HCT116 (cell line): ENCODE results near the gene ZNF398. TPM values are rescaled to one million over a fixed set of nuclear protein-coding genes. Genes with fewer than 3 reads are reported as not detected.

Experiments used
- ATAC-seq: fragments of 200-7000 bp; cut with Tn5 transposase; 2 replicates; pipeline ENCODE4 v1.9.1; 2020; ENCODE audit warnings: mild to moderate bottlenecking, moderate library complexity
- BruUV-seq: library from RNA; stranded (reverse); fragments of 400-500 nt; replicated peaks from 2 replicates; lab custom pipeline; 2021; lab: Mats Ljungman, UMichigan
- CTCF ChIA-PET: fragments of 300-600 bp; sonication (Branson Sonifier 250); formaldehyde crosslinking; loops from one replicate; lab custom pipeline; 2021; ENCODE audit warnings: antibody characterized with exemption; lab: Charles Lee
- POLR2A ChIA-PET: fragments of 300-600, 350-600 bp; sonication (Branson Sonifier 250); formaldehyde crosslinking; loops from one replicate; lab custom pipeline; 2021; ENCODE audit warnings: antibody characterized with exemption; lab: Charles Lee
- RAD21 ChIA-PET, 2 experiments: fragments of 300-600 bp; sonication (Branson Sonifier 250); formaldehyde crosslinking; loops; one replicate each; lab custom pipeline; 2023; ENCODE audit warnings: low total read pairs in 2 of 2; ENCODE audit not compliant: uncharacterized antibody in 2 of 2, unreplicated experiment in 2 of 2, low non-redundant PET in 1 of 2; lab: Charles Lee
- DNase-seq: peaks from one replicate; pipeline ENCODE4 v3.0.0-alpha.2; 2010; ENCODE audit warnings: low read depth, low spot score
- H2AFZ ChIP-seq: fragments of 200-600 bp; shearing (Covaris generic), sonication (generic); 2 replicates; pipeline ENCODE4 v1.6.1; 2017; ENCODE audit warnings: low read depth, mixed run types, mixed read lengths, antibody characterized with exemption, low read length; ENCODE audit not compliant: poor library complexity, severe bottlenecking
- H3K27ac ChIP-seq: 2 replicates; pipeline ENCODE4 v1.5.1; 2012; ENCODE audit warnings: low read depth, low read length
- H3K27me3 ChIP-seq: fragments of 200-600 bp; sonication (generic); 2 replicates; pipeline ENCODE4 v1.6.1; 2016; ENCODE audit warnings: mixed run types, low read length, mixed read lengths; ENCODE audit not compliant: insufficient read depth
- H3K36me3 ChIP-seq, 2 experiments: fragments of 200-500 bp in 1 of 2; fragments of 200-600 bp in 1 of 2; sonication (Bioruptor generic) in 1 of 2; sonication (generic) in 1 of 2; 2 replicates each; pipeline versions ENCODE4 v1.5.1 to v1.6.1; 2014 to 2016; ENCODE audit warnings: low read length in 2 of 2, inconsistent platforms in 1 of 2, mixed read lengths in 1 of 2, mixed run types in 1 of 2; ENCODE audit not compliant: insufficient read depth in 2 of 2, control insufficient read depth in 1 of 2
- H3K4me1 ChIP-seq, 2 experiments: fragments of 200-600 bp in 1 of 2; sonication (generic) in 1 of 2; 2 replicates each; pipeline versions ENCODE4 v1.5.1 to v1.6.1; 2012 to 2017; ENCODE audit warnings: low read length in 2 of 2, inconsistent platforms in 1 of 2, mild to moderate bottlenecking in 1 of 2, mixed read lengths in 1 of 2, mixed run types in 1 of 2, moderate library complexity in 1 of 2; ENCODE audit not compliant: insufficient read depth in 2 of 2, control insufficient read depth in 1 of 2
- H3K4me2 ChIP-seq: fragments of 200-600 bp; sonication (generic); 2 replicates; pipeline ENCODE4 v1.6.1; 2017; ENCODE audit warnings: mixed run types, low read length, mixed read lengths
- H3K4me3 ChIP-seq, 2 experiments: fragments of 200-600 bp in 1 of 2; sonication (generic) in 1 of 2; replicated peaks in 1 of 2; 2 replicates each; pipeline ENCODE4 v1.5.1; 2011 to 2016; ENCODE audit warnings: low read length in 2 of 2, control low read depth in 1 of 2, low read depth in 1 of 2, mild to moderate bottlenecking in 1 of 2, mixed read lengths in 1 of 2, mixed run types in 1 of 2
- H3K79me2 ChIP-seq: fragments of 200-600 bp; sonication (generic); 2 replicates; pipeline ENCODE4 v1.6.1; 2017; ENCODE audit warnings: mild to moderate bottlenecking, mixed run types, low read length, moderate library complexity, mixed read lengths; ENCODE audit not compliant: insufficient read depth
- H3K9ac ChIP-seq: fragments of 200-600 bp; sonication (generic); 2 replicates; pipeline ENCODE4 v1.6.1; 2016; ENCODE audit warnings: low read length, mixed read lengths
- H3K9me2 ChIP-seq: fragments of 200-600 bp; sonication (generic), shearing (Covaris generic); 2 replicates; pipeline ENCODE4 v1.6.1; 2017; ENCODE audit warnings: mixed run types, mild to moderate bottlenecking, moderate library complexity; ENCODE audit not compliant: insufficient read depth
- H3K9me3 ChIP-seq, 2 experiments: fragments of 200-500 bp in 1 of 2; fragments of 200-600 bp in 1 of 2; sonication (Bioruptor generic) in 1 of 2; sonication (generic) in 1 of 2; 2 replicates each; pipeline ENCODE4 v1.6.1; 2014 to 2017; ENCODE audit warnings: low read length in 2 of 2, mixed read lengths in 2 of 2, inconsistent platforms in 1 of 2, low read depth in 1 of 2, mild to moderate bottlenecking in 1 of 2, mixed run types in 1 of 2, moderate library complexity in 1 of 2; ENCODE audit not compliant: control insufficient read depth in 1 of 2, insufficient read depth in 1 of 2
- H4K20me1 ChIP-seq: fragments of 200-600 bp; sonication (generic), shearing (Covaris generic); 2 replicates; pipeline ENCODE4 v1.6.1; 2017; ENCODE audit warnings: mixed run types, mild to moderate bottlenecking, moderate library complexity; ENCODE audit not compliant: insufficient read depth
- CBX3 ChIP-seq: IDR thresholded peaks from 2 replicates; pipeline ENCODE4 v1.6.1; 2012; ENCODE audit warnings: low read depth
- CEBPB ChIP-seq: IDR thresholded peaks from 2 replicates; pipeline ENCODE4 v1.6.1; 2012; ENCODE audit warnings: low read depth
- EGR1 ChIP-seq: IDR thresholded peaks from 2 replicates; pipeline ENCODE4 v1.6.1; 2012; ENCODE audit warnings: low read depth
- ELF1 ChIP-seq: IDR thresholded peaks from 2 replicates; pipeline ENCODE4 v1.6.1; 2012; ENCODE audit warnings: low read depth, borderline replicate concordance
- FOSL1 ChIP-seq: IDR thresholded peaks from 2 replicates; pipeline ENCODE4 v1.6.1; 2012; ENCODE audit warnings: low read depth
- JUND ChIP-seq: IDR thresholded peaks from 2 replicates; pipeline ENCODE4 v1.6.1; 2012
- POLR2A ChIP-seq: IDR thresholded peaks from 2 replicates; pipeline ENCODE4 v1.7.0; 2011; ENCODE audit warnings: borderline replicate concordance; ENCODE audit not compliant: insufficient read depth, insufficient read length; ENCODE audit errors: extremely low read depth
- POLR2AphosphoS5 ChIP-seq: IDR thresholded peaks from 2 replicates; pipeline ENCODE4 v1.6.1; 2011; ENCODE audit warnings: mild to moderate bottlenecking, low read depth, low read length, moderate library complexity
- RAD21 ChIP-seq: IDR thresholded peaks from 2 replicates; pipeline ENCODE4 v1.6.1; 2012; ENCODE audit warnings: low read depth, mild to moderate bottlenecking
- SIN3A ChIP-seq: IDR thresholded peaks from 2 replicates; pipeline ENCODE4 v1.6.1; 2012; ENCODE audit warnings: low read depth
- SP1 ChIP-seq: IDR thresholded peaks from 2 replicates; pipeline ENCODE4 v1.6.1; 2012; ENCODE audit warnings: low read depth
- TCF7L2 ChIP-seq: IDR thresholded peaks from 2 replicates; pipeline ENCODE4 v1.7.0; 2011; ENCODE audit warnings: borderline replicate concordance, inconsistent platforms; ENCODE audit not compliant: insufficient read depth, insufficient read length; ENCODE audit errors: extremely low read depth
- YY1 ChIP-seq: IDR thresholded peaks from 2 replicates; pipeline ENCODE4 v1.6.1; 2011; ENCODE audit warnings: low read length, low read depth, moderate library complexity, mild to moderate bottlenecking; ENCODE audit not compliant: insufficient replicate concordance; ENCODE audit errors: extremely low read depth
- ZFX ChIP-seq: fragments of 450-650 bp; IDR thresholded peaks from 2 replicates; pipeline ENCODE4 v1.6.1; 2017
- intact Hi-C: fragments of 100-400 bp; cut with micrococcal nuclease; formaldehyde crosslinking; loops from 2 replicates; pipeline ENCODE4 v1.10.0; 2022
- total RNA-seq: library from RNA; stranded (reverse); gene quantifications from one replicate; pipeline ENCODE4 v1.2.1, GENCODE V29; 2021; ENCODE audit not compliant: unreplicated experiment
- TF ChIP-seq, protein P1 (sequence below): IDR thresholded peaks from 2 replicates; pipeline ENCODE4 v1.6.1; 2011; ENCODE audit warnings: mild to moderate bottlenecking, low read length, moderate library complexity; ENCODE audit not compliant: insufficient replicate concordance; ENCODE audit errors: extremely low read depth
- TF ChIP-seq, protein P2 (sequence below): IDR thresholded peaks from 2 replicates; pipeline ENCODE4 v1.6.1; 2012

Gene ZNF398
- total RNA-seq, 1 experiment from 2014 or later = 14.1 TPM

DNA sequence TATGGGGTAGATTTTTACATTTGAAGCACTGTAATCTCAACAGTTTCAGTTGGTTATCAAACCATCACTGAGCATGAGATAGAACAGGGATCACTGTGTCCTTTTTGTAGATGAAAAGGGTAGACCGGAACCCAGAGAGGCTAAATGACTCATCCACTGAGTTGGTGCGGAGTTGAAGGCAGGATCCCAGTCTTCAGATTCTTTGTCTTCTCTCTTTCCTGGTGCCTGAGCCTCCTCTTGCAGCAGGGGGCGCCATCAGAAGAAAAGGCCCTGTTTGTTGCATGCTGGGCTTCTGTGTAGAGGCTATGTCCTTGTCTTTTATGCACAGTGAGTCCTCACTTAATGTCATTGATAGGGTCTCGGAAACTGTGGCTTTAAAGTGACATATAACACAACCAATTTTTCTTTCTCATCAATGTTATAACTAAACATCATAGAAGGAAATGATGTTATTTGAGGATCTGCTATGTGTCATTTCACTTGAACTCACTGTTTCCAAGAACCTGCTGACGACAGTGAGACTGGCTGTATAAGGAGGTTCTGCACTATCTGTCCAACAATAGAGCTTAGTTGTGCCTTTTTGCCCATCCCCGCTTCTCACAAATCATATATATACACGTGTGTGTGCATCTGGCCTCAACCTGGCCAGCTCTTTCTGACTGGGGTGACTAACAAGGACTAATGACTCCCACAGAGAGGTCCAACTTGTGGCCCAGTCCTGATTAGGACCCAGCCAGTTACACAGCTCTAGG lies 62.4 kb downstream of the ZNF398 start (continued):
- TF ChIP-seq, protein P1, sequence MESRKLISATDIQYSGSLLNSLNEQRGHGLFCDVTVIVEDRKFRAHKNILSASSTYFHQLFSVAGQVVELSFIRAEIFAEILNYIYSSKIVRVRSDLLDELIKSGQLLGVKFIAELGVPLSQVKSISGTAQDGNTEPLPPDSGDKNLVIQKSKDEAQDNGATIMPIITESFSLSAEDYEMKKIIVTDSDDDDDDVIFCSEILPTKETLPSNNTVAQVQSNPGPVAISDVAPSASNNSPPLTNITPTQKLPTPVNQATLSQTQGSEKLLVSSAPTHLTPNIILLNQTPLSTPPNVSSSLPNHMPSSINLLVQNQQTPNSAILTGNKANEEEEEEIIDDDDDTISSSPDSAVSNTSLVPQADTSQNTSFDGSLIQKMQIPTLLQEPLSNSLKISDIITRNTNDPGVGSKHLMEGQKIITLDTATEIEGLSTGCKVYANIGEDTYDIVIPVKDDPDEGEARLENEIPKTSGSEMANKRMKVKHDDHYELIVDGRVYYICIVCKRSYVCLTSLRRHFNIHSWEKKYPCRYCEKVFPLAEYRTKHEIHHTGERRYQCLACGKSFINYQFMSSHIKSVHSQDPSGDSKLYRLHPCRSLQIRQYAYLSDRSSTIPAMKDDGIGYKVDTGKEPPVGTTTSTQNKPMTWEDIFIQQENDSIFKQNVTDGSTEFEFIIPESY = no peak

DNA sequence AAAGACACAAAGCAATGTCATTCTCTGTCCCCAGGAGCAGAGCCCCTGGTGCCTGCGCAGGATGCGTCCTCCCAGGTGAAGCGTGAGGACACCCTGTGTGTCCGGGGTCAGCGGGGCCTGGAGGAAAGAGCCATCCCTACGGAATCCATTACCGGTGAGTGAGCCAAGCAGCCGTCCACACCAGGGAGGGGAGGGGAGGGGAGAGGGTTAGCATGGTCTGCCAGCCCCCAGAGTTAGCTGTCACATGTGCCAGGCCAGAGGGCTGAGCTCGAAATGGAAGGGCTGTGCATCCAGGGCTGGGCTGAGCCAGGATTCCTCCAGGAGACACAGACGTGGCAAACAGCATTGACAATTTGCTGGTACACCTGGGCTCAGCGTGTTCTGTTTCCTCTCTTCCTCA lies 63.3 kb downstream of the ZNF398 start:
- no peaks in the 10 kb centered on the region for H4K20me1 ChIP-seq
- H3K4me1 ChIP-seq = peaks cover 0 to 9% of the 10 kb centered on the region in 2 experiments; a peak in 3 of 4 replicates
- ChIA-PET CTCF (no interaction called here), POLR2A (no interaction called here), RAD21 (no interaction called here)
- DNase-seq = no peak
- no peaks in the 10 kb centered on the region for H3K9me2 ChIP-seq
- peaks cover 55 to 69% of the 10 kb centered on the region in 2 experiments for H3K36me3 ChIP-seq
- H2AFZ ChIP-seq = no peak overlapping the region
- no peaks in the 10 kb centered on the region for H3K27me3 ChIP-seq
- no peak overlapping the region for H3K4me2 ChIP-seq
- TF ChIP-seq JUND = no peak
- no peak for TF ChIP-seq POLR2AphosphoS5
- no peak for TF ChIP-seq POLR2A
- TF ChIP-seq TCF7L2 = no peak
- no peak for TF ChIP-seq RAD21
- no peak for TF ChIP-seq SP1
- no peak for TF ChIP-seq CEBPB
- TF ChIP-seq CBX3 = no peak
- TF ChIP-seq SIN3A = no peak
- TF ChIP-seq YY1 = no peak
- TF ChIP-seq, protein P2, sequence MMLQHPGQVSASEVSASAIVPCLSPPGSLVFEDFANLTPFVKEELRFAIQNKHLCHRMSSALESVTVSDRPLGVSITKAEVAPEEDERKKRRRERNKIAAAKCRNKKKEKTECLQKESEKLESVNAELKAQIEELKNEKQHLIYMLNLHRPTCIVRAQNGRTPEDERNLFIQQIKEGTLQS = no peak
- TF ChIP-seq EGR1 = no peak
- no peak for TF ChIP-seq ZFX
- TF ChIP-seq, protein P1 = no peak
- no peak for TF ChIP-seq FOSL1
- TF ChIP-seq ELF1 = no peak
- H3K79me2 ChIP-seq = peaks cover 6% of the 10 kb centered on the region; the same call in 1 of the 2 replicates
- no peak overlapping the region for H3K27ac ChIP-seq
- no peak overlapping the region for H3K4me3 ChIP-seq
- no peak for ATAC-seq
- H3K9me3 ChIP-seq = no peaks in the 10 kb centered on the region
- BruUV-seq = no TSS peak
- no peak overlapping the region for H3K9ac ChIP-seq
- intact Hi-C loops = no loop called here
